ENCODE data around the gene PCDHAC2.

Gene PCDHAC2

GRCh38 chr5:140966293-140967225, at the start of gene PCDHAC2:
Gene PCDHAC2 (plus strand): TSS chr5:140966476. CDS start chr5:140966767, 291 bp downstream.
- DNase-seq: no peak

- no peak for DNase-seq
These were observed 42.7 kb upstream of the PCDHAC2 start for GRCh38 chr5:140923601-140924000.

GRCh38 chr5:140925806-140926442, 40.4 kb upstream of the PCDHAC2 start, which contains the start of gene PCDHAC1:
Gene PCDHAC1 (plus strand): TSS chr5:140926299. CDS start chr5:140926893, 594 bp downstream.
- no peak for DNase-seq

GRCh38 chr5:140926443-140927227, 39.6 kb upstream of the PCDHAC2 start:
- DNase-seq: no peak

GRCh38 chr5:140927228-140927573, 39.1 kb upstream of the PCDHAC2 start:
- no peak for DNase-seq

- no peak for DNase-seq
These were observed 31.2 kb upstream of the PCDHAC2 start for GRCh38 chr5:140934964-140935606.

GRCh38 chr5:140946578-140946977, 19.7 kb upstream of the PCDHAC2 start:
- DNase-seq: no peak

- no peak for DNase-seq
These were observed 14.6 kb upstream of the PCDHAC2 start for GRCh38 chr5:140951636-140952035.

GRCh38 chr5:140953234-140953633, 13.0 kb upstream of the PCDHAC2 start:
- peak; percentile 79 for DNase-seq

GRCh38 chr5:140962190-140962589, 4.1 kb upstream of the PCDHAC2 start:
- no peak for DNase-seq

- DNase-seq: no peak
These were observed 1.9 kb upstream of the PCDHAC2 start for GRCh38 chr5:140964356-140964755.

GRCh38 chr5:140965905-140966292, 377 bp upstream of the PCDHAC2 start:
- no peak for DNase-seq

- no peak for DNase-seq
These were observed 1.1 kb downstream of the PCDHAC2 start for GRCh38 chr5:140967226-140967893.

GRCh38 chr5:140969880-140970279, 3.6 kb downstream of the PCDHAC2 start:
- no peak for DNase-seq

GRCh38 chr5:140973550-140973949, 7.3 kb downstream of the PCDHAC2 start:
- no peak for DNase-seq

- peak; percentile 66 for DNase-seq
These were observed 10.7 kb downstream of the PCDHAC2 start for GRCh38 chr5:140977003-140977402.

GRCh38 chr5:140978260-140978659, 12.0 kb downstream of the PCDHAC2 start:
- DNase-seq: no peak

GRCh38 chr5:140978983-140979382, 12.7 kb downstream of the PCDHAC2 start:
- no peak for DNase-seq

GRCh38 chr5:140982083-140982716, 15.9 kb downstream of the PCDHAC2 start:
- no peak for DNase-seq

GRCh38 chr5:140986117-140986521, 19.8 kb downstream of the PCDHAC2 start:
- DNase-seq: no peak

GRCh38 chr5:140988100-140988499, 21.8 kb downstream of the PCDHAC2 start:
- no peak for DNase-seq

- no peak for DNase-seq
These were observed 22.3 kb downstream of the PCDHAC2 start for GRCh38 chr5:140988608-140989007.
